GM23338 (cell line): ENCODE measurements around the gene RET. TPM values are rescaled to one million over a fixed set of nuclear protein-coding genes. Genes with fewer than 3 reads are reported as not detected.

ENCODE experiments used
- ATAC-seq: fragments of 200-7000 bp; cut with Tn5 transposase; 3 replicates; pipeline ENCODE4 v1.9.1; 2020
- DNase-seq: peaks from one replicate; pipeline ENCODE4 v3.0.0-alpha.2; 2015; ENCODE audit warnings: low spot score
- H2AFZ ChIP-seq: fragments of 200-600 bp; sonication (generic); 2 replicates; pipeline ENCODE4 v1.8.0; 2016; ENCODE audit warnings: antibody characterized with exemption, mild to moderate bottlenecking, moderate library complexity
- H3F3A ChIP-seq: fragments of 200-600 bp; sonication (generic); replicated peaks from 2 replicates; pipeline ENCODE4 v1.8.0; 2017; ENCODE audit warnings: antibody characterized with exemption, mixed run types, low read depth
- H3K27ac ChIP-seq: fragments of 200-600 bp; sonication (generic); 2 replicates; pipeline ENCODE4 v1.6.1; 2016; ENCODE audit warnings: low read depth
- H3K27me3 ChIP-seq: fragments of 200-600 bp; sonication (generic); 2 replicates; pipeline ENCODE4 v1.8.0; 2016; ENCODE audit warnings: mild to moderate bottlenecking, mixed run types, moderate library complexity; ENCODE audit not compliant: insufficient read depth
- H3K36me3 ChIP-seq: fragments of 200-600 bp; sonication (generic); 2 replicates; pipeline ENCODE4 v1.8.0; 2016; ENCODE audit warnings: mild to moderate bottlenecking; ENCODE audit not compliant: insufficient read depth
- H3K4me1 ChIP-seq: fragments of 200-600 bp; sonication (generic); 2 replicates; pipeline ENCODE4 v1.8.0; 2016; ENCODE audit warnings: mild to moderate bottlenecking, moderate library complexity; ENCODE audit not compliant: insufficient read depth
- H3K4me2 ChIP-seq: fragments of 200-600 bp; sonication (generic); 2 replicates; pipeline ENCODE4 v1.7.1; 2017; ENCODE audit warnings: mixed run types
- H3K4me3 ChIP-seq: fragments of 200-600 bp; sonication (generic); 2 replicates; pipeline ENCODE4 v1.6.1; 2016; ENCODE audit warnings: mixed run types
- H3K79me2 ChIP-seq: fragments of 200-600 bp; sonication (generic); replicated peaks from 2 replicates; pipeline ENCODE4 v1.8.0; 2017; ENCODE audit warnings: mild to moderate bottlenecking; ENCODE audit not compliant: insufficient read depth
- H3K9me2 ChIP-seq: fragments of 200-600 bp; sonication (generic); 2 replicates; pipeline ENCODE4 v1.8.0; 2017; ENCODE audit not compliant: insufficient read depth
- H4K20me1 ChIP-seq: fragments of 200-600 bp; sonication (generic); replicated peaks from 2 replicates; pipeline ENCODE4 v1.8.0; 2017; ENCODE audit warnings: mild to moderate bottlenecking; ENCODE audit not compliant: insufficient read depth
- H3K27ac Mint-ChIP-seq: 2 replicates; pipeline ENCODE4 v1.8.0; 2020; ENCODE audit warnings: inconsistent platforms, mild to moderate bottlenecking, moderate library complexity, mixed read lengths
- H3K27me3 Mint-ChIP-seq: 3 replicates; pipeline ENCODE4 v1.8.0; 2022; ENCODE audit warnings: low read depth, mild to moderate bottlenecking, moderate library complexity, mixed read lengths, inconsistent platforms; ENCODE audit not compliant: insufficient read depth, poor library complexity
- H3K36me3 Mint-ChIP-seq: 3 replicates; pipeline ENCODE4 v1.8.0; 2021; ENCODE audit warnings: low read depth, mild to moderate bottlenecking, inconsistent platforms, moderate library complexity, mixed read lengths
- H3K4me1 Mint-ChIP-seq: 3 replicates; pipeline ENCODE4 v1.8.0; 2020; ENCODE audit warnings: mild to moderate bottlenecking, inconsistent platforms, mixed read lengths
- H3K4me3 Mint-ChIP-seq: 3 replicates; pipeline ENCODE4 v1.8.0; 2021; ENCODE audit warnings: moderate library complexity, mild to moderate bottlenecking, inconsistent platforms, mixed read lengths
- H3K9me3 Mint-ChIP-seq: 3 replicates; pipeline ENCODE4 v1.8.0; 2020; ENCODE audit warnings: moderate library complexity, mild to moderate bottlenecking, inconsistent platforms, mixed read lengths
- CREB1 ChIP-seq: fragments of 250-450 bp; sonication (Bioruptor Pico); IDR thresholded peaks from 2 replicates; pipeline ENCODE4 v1.5.0; 2020; ENCODE audit warnings: low read depth, mild to moderate bottlenecking, moderate library complexity
- EZH2 ChIP-seq: fragments of 200-600 bp; sonication (generic); IDR thresholded peaks from one replicate; pipeline ENCODE4 v1.8.0; 2017; ENCODE audit warnings: antibody characterized with exemption, mild to moderate bottlenecking, low read depth; ENCODE audit not compliant: unreplicated experiment
- JUNB ChIP-seq: IDR thresholded peaks from one replicate; pipeline ENCODE4 v1.6.1; 2016; ENCODE audit warnings: antibody characterized with exemption; ENCODE audit not compliant: unreplicated experiment
- NANOG ChIP-seq: IDR thresholded peaks from 2 replicates; pipeline ENCODE4 v1.6.1; 2016; ENCODE audit warnings: antibody characterized with exemption, borderline replicate concordance
- POLR2AphosphoS5 ChIP-seq: IDR thresholded peaks from 2 replicates; pipeline ENCODE4 v1.6.1; 2016; ENCODE audit warnings: antibody characterized with exemption, low read depth
- STAT1 ChIP-seq: IDR thresholded peaks from one replicate; pipeline ENCODE4 v1.6.1; 2016; ENCODE audit warnings: antibody characterized with exemption; ENCODE audit not compliant: unreplicated experiment
- ZNF114 ChIP-seq: fragments of 250-450 bp; sonication (Bioruptor Pico); IDR thresholded peaks from 2 replicates; pipeline ENCODE4 v1.5.0; 2020; ENCODE audit warnings: mild to moderate bottlenecking, moderate library complexity
- ZNF331 ChIP-seq: fragments of 250-450 bp; sonication (Bioruptor Pico); IDR thresholded peaks from 2 replicates; pipeline ENCODE4 v1.5.0; 2020; ENCODE audit warnings: low read depth, mild to moderate bottlenecking, moderate library complexity
- polyA plus RNA-seq: library from polyadenylated mRNA; unstranded; fragments of >200 nt; fragmentation: Nextera tagmentation; extraction: Ambion mirVana; gene quantifications from 2 replicates; pipeline ENCODE4 v1.2.1, GENCODE V29; 2016
- total RNA-seq: library from RNA; depleted of rRNA; stranded (reverse); fragments of >200 nt; shearing (Covaris generic); gene quantifications from 2 replicates; pipeline ENCODE4 v1.2.3, GENCODE V29; 2014
- TF ChIP-seq, protein P1 (sequence below): fragments of 250-450 bp; sonication (Bioruptor Pico); IDR thresholded peaks from 2 replicates; pipeline ENCODE4 v1.5.0; 2020; ENCODE audit warnings: mild to moderate bottlenecking, moderate library complexity
- TF ChIP-seq, protein P2 (sequence below): IDR thresholded peaks from one replicate; pipeline ENCODE4 v1.6.1; 2018; ENCODE audit warnings: antibody characterized with exemption; ENCODE audit not compliant: unreplicated experiment
- TF ChIP-seq, protein P3 (sequence below), 2 experiments: fragments of 200-600 bp in 1 of 2; sonication (generic) in 1 of 2; conservative IDR thresholded peaks; 2 replicates each; pipeline versions ENCODE4 v1.5.1 to v1.6.1; 2016 to 2017; ENCODE audit warnings: antibody characterized with exemption in 2 of 2, low read depth in 2 of 2, mild to moderate bottlenecking in 2 of 2, moderate library complexity in 1 of 2
- TF ChIP-seq, protein P4 (sequence below): IDR thresholded peaks from 2 replicates; pipeline ENCODE4 v1.6.1; 2016; ENCODE audit warnings: antibody characterized with exemption

Gene RET
- total and polyA plus RNA-seq, 2 experiments from 2014 or later: 5.5 to 9.8 TPM

DNA sequence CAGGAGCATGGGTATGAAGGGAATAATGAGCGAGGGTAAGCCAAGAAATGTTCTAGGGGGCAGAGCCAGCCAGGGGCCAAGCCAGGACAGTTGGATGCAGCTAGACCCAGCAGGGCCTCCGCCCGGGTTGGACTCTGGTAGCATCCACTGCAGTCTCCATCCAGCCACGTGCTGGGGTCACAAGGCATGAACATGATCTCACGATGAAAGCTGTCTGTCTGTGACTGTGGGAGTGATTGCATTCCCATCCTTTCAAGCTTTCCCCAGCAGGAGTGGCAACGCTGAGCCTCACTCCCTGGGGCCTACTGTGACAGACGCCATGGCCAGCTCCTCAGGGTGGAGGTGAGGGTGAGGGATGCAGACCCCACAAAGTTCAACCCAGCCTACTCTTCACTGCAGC is 47.8 kb upstream of the RET start:
- TF ChIP-seq, protein P1, sequence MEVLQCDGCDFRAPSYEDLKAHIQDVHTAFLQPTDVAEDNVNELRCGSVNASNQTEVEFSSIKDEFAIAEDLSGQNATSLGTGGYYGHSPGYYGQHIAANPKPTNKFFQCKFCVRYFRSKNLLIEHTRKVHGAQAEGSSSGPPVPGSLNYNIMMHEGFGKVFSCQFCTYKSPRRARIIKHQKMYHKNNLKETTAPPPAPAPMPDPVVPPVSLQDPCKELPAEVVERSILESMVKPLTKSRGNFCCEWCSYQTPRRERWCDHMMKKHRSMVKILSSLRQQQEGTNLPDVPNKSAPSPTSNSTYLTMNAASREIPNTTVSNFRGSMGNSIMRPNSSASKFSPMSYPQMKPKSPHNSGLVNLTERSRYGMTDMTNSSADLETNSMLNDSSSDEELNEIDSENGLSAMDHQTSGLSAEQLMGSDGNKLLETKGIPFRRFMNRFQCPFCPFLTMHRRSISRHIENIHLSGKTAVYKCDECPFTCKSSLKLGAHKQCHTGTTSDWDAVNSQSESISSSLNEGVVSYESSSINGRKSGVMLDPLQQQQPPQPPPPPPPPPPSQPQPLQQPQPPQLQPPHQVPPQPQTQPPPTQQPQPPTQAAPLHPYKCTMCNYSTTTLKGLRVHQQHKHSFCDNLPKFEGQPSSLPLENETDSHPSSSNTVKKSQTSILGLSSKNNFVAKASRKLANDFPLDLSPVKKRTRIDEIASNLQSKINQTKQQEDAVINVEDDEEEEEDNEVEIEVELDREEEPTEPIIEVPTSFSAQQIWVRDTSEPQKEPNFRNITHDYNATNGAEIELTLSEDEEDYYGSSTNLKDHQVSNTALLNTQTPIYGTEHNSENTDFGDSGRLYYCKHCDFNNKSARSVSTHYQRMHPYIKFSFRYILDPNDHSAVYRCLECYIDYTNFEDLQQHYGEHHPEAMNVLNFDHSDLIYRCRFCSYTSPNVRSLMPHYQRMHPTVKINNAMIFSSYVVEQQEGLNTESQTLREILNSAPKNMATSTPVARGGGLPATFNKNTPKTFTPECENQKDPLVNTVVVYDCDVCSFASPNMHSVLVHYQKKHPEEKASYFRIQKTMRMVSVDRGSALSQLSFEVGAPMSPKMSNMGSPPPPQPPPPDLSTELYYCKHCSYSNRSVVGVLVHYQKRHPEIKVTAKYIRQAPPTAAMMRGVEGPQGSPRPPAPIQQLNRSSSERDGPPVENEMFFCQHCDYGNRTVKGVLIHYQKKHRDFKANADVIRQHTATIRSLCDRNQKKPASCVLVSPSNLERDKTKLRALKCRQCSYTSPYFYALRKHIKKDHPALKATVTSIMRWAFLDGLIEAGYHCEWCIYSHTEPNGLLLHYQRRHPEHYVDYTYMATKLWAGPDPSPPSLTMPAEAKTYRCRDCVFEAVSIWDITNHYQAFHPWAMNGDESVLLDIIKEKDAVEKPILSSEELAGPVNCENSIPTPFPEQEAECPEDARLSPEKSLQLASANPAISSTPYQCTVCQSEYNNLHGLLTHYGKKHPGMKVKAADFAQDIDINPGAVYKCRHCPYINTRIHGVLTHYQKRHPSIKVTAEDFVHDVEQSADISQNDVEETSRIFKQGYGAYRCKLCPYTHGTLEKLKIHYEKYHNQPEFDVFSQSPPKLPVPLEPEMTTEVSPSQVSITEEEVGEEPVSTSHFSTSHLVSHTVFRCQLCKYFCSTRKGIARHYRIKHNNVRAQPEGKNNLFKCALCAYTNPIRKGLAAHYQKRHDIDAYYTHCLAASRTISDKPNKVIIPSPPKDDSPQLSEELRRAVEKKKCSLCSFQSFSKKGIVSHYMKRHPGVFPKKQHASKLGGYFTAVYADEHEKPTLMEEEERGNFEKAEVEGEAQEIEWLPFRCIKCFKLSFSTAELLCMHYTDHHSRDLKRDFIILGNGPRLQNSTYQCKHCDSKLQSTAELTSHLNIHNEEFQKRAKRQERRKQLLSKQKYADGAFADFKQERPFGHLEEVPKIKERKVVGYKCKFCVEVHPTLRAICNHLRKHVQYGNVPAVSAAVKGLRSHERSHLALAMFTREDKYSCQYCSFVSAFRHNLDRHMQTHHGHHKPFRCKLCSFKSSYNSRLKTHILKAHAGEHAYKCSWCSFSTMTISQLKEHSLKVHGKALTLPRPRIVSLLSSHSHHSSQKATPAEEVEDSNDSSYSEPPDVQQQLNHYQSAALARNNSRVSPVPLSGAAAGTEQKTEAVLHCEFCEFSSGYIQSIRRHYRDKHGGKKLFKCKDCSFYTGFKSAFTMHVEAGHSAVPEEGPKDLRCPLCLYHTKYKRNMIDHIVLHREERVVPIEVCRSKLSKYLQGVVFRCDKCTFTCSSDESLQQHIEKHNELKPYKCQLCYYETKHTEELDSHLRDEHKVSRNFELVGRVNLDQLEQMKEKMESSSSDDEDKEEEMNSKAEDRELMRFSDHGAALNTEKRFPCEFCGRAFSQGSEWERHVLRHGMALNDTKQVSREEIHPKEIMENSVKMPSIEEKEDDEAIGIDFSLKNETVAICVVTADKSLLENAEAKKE (CRISPR knock-in tag): no peak
- TF ChIP-seq EZH2: no peak
- no peak for TF ChIP-seq POLR2AphosphoS5
- TF ChIP-seq CREB1 (CRISPR knock-in tag): no peak
- TF ChIP-seq ZNF114 (CRISPR knock-in tag): no peak
- no peak for TF ChIP-seq STAT1
- TF ChIP-seq JUNB: no peak
- TF ChIP-seq, protein P2, sequence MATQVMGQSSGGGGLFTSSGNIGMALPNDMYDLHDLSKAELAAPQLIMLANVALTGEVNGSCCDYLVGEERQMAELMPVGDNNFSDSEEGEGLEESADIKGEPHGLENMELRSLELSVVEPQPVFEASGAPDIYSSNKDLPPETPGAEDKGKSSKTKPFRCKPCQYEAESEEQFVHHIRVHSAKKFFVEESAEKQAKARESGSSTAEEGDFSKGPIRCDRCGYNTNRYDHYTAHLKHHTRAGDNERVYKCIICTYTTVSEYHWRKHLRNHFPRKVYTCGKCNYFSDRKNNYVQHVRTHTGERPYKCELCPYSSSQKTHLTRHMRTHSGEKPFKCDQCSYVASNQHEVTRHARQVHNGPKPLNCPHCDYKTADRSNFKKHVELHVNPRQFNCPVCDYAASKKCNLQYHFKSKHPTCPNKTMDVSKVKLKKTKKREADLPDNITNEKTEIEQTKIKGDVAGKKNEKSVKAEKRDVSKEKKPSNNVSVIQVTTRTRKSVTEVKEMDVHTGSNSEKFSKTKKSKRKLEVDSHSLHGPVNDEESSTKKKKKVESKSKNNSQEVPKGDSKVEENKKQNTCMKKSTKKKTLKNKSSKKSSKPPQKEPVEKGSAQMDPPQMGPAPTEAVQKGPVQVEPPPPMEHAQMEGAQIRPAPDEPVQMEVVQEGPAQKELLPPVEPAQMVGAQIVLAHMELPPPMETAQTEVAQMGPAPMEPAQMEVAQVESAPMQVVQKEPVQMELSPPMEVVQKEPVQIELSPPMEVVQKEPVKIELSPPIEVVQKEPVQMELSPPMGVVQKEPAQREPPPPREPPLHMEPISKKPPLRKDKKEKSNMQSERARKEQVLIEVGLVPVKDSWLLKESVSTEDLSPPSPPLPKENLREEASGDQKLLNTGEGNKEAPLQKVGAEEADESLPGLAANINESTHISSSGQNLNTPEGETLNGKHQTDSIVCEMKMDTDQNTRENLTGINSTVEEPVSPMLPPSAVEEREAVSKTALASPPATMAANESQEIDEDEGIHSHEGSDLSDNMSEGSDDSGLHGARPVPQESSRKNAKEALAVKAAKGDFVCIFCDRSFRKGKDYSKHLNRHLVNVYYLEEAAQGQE: no peak
- TF ChIP-seq, protein P3, sequence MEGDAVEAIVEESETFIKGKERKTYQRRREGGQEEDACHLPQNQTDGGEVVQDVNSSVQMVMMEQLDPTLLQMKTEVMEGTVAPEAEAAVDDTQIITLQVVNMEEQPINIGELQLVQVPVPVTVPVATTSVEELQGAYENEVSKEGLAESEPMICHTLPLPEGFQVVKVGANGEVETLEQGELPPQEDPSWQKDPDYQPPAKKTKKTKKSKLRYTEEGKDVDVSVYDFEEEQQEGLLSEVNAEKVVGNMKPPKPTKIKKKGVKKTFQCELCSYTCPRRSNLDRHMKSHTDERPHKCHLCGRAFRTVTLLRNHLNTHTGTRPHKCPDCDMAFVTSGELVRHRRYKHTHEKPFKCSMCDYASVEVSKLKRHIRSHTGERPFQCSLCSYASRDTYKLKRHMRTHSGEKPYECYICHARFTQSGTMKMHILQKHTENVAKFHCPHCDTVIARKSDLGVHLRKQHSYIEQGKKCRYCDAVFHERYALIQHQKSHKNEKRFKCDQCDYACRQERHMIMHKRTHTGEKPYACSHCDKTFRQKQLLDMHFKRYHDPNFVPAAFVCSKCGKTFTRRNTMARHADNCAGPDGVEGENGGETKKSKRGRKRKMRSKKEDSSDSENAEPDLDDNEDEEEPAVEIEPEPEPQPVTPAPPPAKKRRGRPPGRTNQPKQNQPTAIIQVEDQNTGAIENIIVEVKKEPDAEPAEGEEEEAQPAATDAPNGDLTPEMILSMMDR (conservative IDR thresholded peaks at IDR 0.05; ENCODE audit: low read depth in 2 of 2): no peak
- TF ChIP-seq ZNF331 (CRISPR knock-in tag): no peak
- no peak for TF ChIP-seq NANOG
- TF ChIP-seq, protein P4, sequence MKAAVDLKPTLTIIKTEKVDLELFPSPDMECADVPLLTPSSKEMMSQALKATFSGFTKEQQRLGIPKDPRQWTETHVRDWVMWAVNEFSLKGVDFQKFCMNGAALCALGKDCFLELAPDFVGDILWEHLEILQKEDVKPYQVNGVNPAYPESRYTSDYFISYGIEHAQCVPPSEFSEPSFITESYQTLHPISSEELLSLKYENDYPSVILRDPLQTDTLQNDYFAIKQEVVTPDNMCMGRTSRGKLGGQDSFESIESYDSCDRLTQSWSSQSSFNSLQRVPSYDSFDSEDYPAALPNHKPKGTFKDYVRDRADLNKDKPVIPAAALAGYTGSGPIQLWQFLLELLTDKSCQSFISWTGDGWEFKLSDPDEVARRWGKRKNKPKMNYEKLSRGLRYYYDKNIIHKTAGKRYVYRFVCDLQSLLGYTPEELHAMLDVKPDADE: no peak
- Histone ChIP-seq H3K4me3 (no peak overlapping the region), H3K36me3 (no peaks in the 10 kb centered on the region; the same call in 1 of the 2 replicates), H3K9me2 (peaks cover 1% of the 10 kb centered on the region; the same call in 1 of the 2 replicates), H3K4me1 (peaks cover 20% of the 10 kb centered on the region), H3K4me2 (no peak overlapping the region), H4K20me1 (no peaks in the 10 kb centered on the region), H3K27me3 (peaks cover 32% of the 10 kb centered on the region), H3K79me2 (no peaks in the 10 kb centered on the region), H2AFZ (no peak overlapping the region), H3K27ac (no peak overlapping the region), H3F3A (no peaks in the 10 kb centered on the region)
- peaks cover 27% of the 10 kb centered on the region for H3K9me3 Mint-ChIP-seq
- H3K27me3 Mint-ChIP-seq: peaks cover 35% of the 10 kb centered on the region
- no peak overlapping the region for H3K27ac Mint-ChIP-seq
- ATAC-seq (no peak), DNase-seq (no peak)
- peaks cover 5% of the 10 kb centered on the region for H3K36me3 Mint-ChIP-seq
- H3K4me3 Mint-ChIP-seq: no peak overlapping the region
- H3K4me1 Mint-ChIP-seq: peaks cover 25% of the 10 kb centered on the region
